SK-N-SH (cell line): Measurements from ENCODE around the gene ATP8B3. TPM values are rescaled to one million over a fixed set of nuclear protein-coding genes. Genes with fewer than 3 reads are reported as not detected.

Experiments used
- CTCF ChIA-PET: fragments of 300-600, 350-600 bp; formaldehyde crosslinking; extraction: SDS; loops from one replicate; lab custom pipeline; 2021; lab: Yijun Ruan, JAX
- POLR2A ChIA-PET: fragments of 350-600 bp; sonication (Branson Sonifier 250); formaldehyde crosslinking; extraction: SDS; loops from one replicate; lab custom pipeline; 2020; ENCODE audit warnings: antibody characterized with exemption, inconsistent platforms; lab: Yijun Ruan, JAX
- DNase-seq: peaks from one replicate; pipeline ENCODE4 v3.0.0; 2012
- H2AFZ ChIP-seq: fragments of 200-600 bp; sonication (generic); 2 replicates; pipeline ENCODE4 v1.8.1; 2016; ENCODE audit warnings: antibody characterized with exemption, mild to moderate bottlenecking, low read depth
- H3F3A ChIP-seq: fragments of 200-600 bp; sonication (generic); replicated peaks from 2 replicates; pipeline ENCODE3; 2016; ENCODE audit warnings: antibody characterized with exemption, mild to moderate bottlenecking; ENCODE audit not compliant: insufficient read depth
- H3K27ac ChIP-seq, 2 experiments: fragments of 200-500 bp in 1 of 2; fragments of 200-600 bp in 1 of 2; sonication (Bioruptor generic) in 1 of 2; sonication (generic), shearing (Covaris generic) in 1 of 2; 2 replicates each; pipeline versions ENCODE4 v1.5.1 to v1.6.1; 2014 to 2016; ENCODE audit warnings: low read depth in 2 of 2, inconsistent platforms in 1 of 2, low read length in 1 of 2, mild to moderate bottlenecking in 1 of 2, mixed read lengths in 1 of 2
- H3K27me3 ChIP-seq: fragments of 200-600 bp; sonication (generic), shearing (Covaris generic); 2 replicates; pipeline ENCODE4 v1.6.1; 2016; ENCODE audit warnings: mixed run types; ENCODE audit not compliant: insufficient read depth
- H3K36me3 ChIP-seq, 2 experiments: fragments of 200-500 bp in 1 of 2; fragments of 200-600 bp in 1 of 2; sonication (Bioruptor generic) in 1 of 2; sonication (generic) in 1 of 2; replicated peaks in 1 of 2; 2 replicates each; pipeline versions ENCODE3 to v1.5.1; 2014 to 2016; ENCODE audit warnings: low read length in 1 of 2, mild to moderate bottlenecking in 1 of 2; ENCODE audit not compliant: insufficient read depth in 2 of 2, control insufficient read depth in 1 of 2
- H3K4me1 ChIP-seq, 2 experiments: fragments of 200-500 bp in 1 of 2; fragments of 200-600 bp in 1 of 2; sonication (Bioruptor generic) in 1 of 2; sonication (generic), shearing (Covaris generic) in 1 of 2; 2 replicates each; pipeline versions ENCODE4 v1.5.1 to v1.6.1; 2014 to 2016; ENCODE audit warnings: low read depth in 1 of 2, low read length in 1 of 2, mixed run types in 1 of 2; ENCODE audit not compliant: insufficient read depth in 2 of 2, control insufficient read depth in 1 of 2
- H3K4me2 ChIP-seq: fragments of 200-600 bp; sonication (generic), shearing (Covaris generic); 2 replicates; pipeline ENCODE4 v1.6.1; 2017; ENCODE audit warnings: mixed run types
- H3K4me3 ChIP-seq, 2 experiments: fragments of 200-500 bp in 1 of 2; fragments of 200-600 bp in 1 of 2; sonication (Bioruptor generic) in 1 of 2; sonication (generic), shearing (Covaris generic) in 1 of 2; 2 replicates each; pipeline versions ENCODE4 v1.5.1 to v1.8.1; 2014 to 2016; ENCODE audit warnings: low read depth in 2 of 2, inconsistent platforms in 1 of 2, low read length in 1 of 2, mild to moderate bottlenecking in 1 of 2, mixed read lengths in 1 of 2, moderate library complexity in 1 of 2
- H3K79me2 ChIP-seq: fragments of 200-600 bp; sonication (generic); 2 replicates; pipeline ENCODE4 v1.8.1; 2017; ENCODE audit warnings: mild to moderate bottlenecking; ENCODE audit not compliant: insufficient read depth
- H3K9ac ChIP-seq: fragments of 200-600 bp; sonication (generic); 2 replicates; pipeline ENCODE4 v1.6.1; 2017; ENCODE audit warnings: mixed run types
- H3K9me2 ChIP-seq: fragments of 200-600 bp; sonication (generic); 2 replicates; pipeline ENCODE4 v1.6.1; 2017; ENCODE audit warnings: mixed run types
- H3K9me3 ChIP-seq: fragments of 200-600 bp; sonication (generic); 2 replicates; pipeline ENCODE4 v1.6.1; 2017; ENCODE audit warnings: mixed run types, mild to moderate bottlenecking, moderate library complexity
- H4K20me1 ChIP-seq: fragments of 200-600 bp; sonication (generic); 2 replicates; pipeline ENCODE4 v1.6.1; 2017; ENCODE audit warnings: mild to moderate bottlenecking, mixed run types; ENCODE audit not compliant: insufficient read depth
- EP300 ChIP-seq, 2 experiments: IDR thresholded peaks; 2 replicates each; pipeline versions ENCODE4 v1.4.0 to v1.6.1; 2012; ENCODE audit warnings: borderline replicate concordance in 1 of 2, low read depth in 1 of 2, low read length in 1 of 2
- EZH2phosphoT487 ChIP-seq: fragments of 200-600 bp; sonication (generic); IDR thresholded peaks from 2 replicates; pipeline ENCODE4 v1.6.1; 2017; ENCODE audit warnings: low read depth, mixed run types, mild to moderate bottlenecking, antibody characterized with exemption, moderate library complexity, borderline replicate concordance
- FOSL2 ChIP-seq: IDR thresholded peaks from 2 replicates; pipeline ENCODE4 v1.4.0; 2012; ENCODE audit warnings: low read depth, mild to moderate bottlenecking, moderate library complexity, borderline replicate concordance
- FOXM1 ChIP-seq: IDR thresholded peaks from 2 replicates; pipeline ENCODE4 v1.4.0; 2012; ENCODE audit warnings: low read depth, mild to moderate bottlenecking
- GABPA ChIP-seq: IDR thresholded peaks from 2 replicates; pipeline ENCODE4 v1.4.0; 2012; ENCODE audit warnings: low read depth, mild to moderate bottlenecking
- GATA2 ChIP-seq: sonication (generic); formaldehyde crosslinking; IDR thresholded peaks from 2 replicates; pipeline ENCODE4 v1.5.0; 2020; ENCODE audit warnings: mild to moderate bottlenecking, missing genetic modification reagents
- RAD21 ChIP-seq: IDR thresholded peaks from 2 replicates; pipeline ENCODE4 v1.6.1; 2012; ENCODE audit warnings: mild to moderate bottlenecking, low read length
- RXRA ChIP-seq: IDR thresholded peaks from 2 replicates; pipeline ENCODE4 v1.4.0; 2012; ENCODE audit warnings: low read depth, mild to moderate bottlenecking, borderline replicate concordance
- WGBS: methylation state at CpG from one replicate; pipeline ENCODE4 v1.1.6; 2017; ENCODE audit warnings: low lambda C conversion rate; 5-methylcytosine and 5-hydroxymethylcytosine counted together
- polyA plus RNA-seq, 3 experiments: library from polyadenylated mRNA; depleted of rRNA; stranded (reverse); fragments of >200 nt; gene quantifications; 2 replicates each; pipeline ENCODE4 v1.2.3, GENCODE V29; 2012
- TF ChIP-seq, protein P1 (sequence below): IDR thresholded peaks from 2 replicates; pipeline ENCODE4 v1.6.1; 2012; ENCODE audit warnings: mild to moderate bottlenecking, low read depth, low read length, moderate library complexity
- TF ChIP-seq, protein P2 (sequence below): IDR thresholded peaks from 2 replicates; pipeline ENCODE4; 2012

ATP8B3 gene
- polyA plus RNA-seq, 1 of the 3 experiments (the other 2 are of a cell fraction), result 8.0 TPM

DNA sequence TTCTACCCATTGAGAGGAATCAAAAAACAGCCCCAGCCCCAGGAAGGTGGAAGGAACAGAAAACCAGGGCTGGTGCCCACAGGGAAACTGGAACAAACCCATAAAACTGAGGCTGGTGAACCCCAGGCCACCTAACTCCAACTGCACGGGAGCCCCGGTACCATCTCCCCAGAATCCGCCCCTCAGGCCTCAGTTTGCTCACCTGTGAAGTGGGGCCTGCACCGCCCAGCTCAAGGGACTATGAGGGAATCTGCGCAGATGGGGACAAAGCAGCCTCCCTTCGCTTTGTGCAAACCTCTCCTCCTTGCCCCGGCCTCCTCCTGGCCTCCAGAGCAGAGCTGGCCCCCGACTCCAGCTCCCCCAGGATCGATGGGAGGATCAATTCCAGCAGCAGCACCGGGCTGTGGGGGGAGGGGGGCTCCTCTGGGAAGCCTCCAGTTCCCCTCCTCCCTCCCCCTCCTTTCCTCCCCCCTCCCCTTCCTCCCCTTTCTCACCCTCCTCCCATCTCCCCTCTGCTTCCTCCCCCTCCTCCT lies 67.9 kb downstream of the ATP8B3 start:
- Histone ChIP-seq H2AFZ (no peak overlapping the region), H3K4me2 (no peak overlapping the region), H3K27me3 (peaks cover 70% of the 10 kb centered on the region), H3K79me2 (no peaks in the 10 kb centered on the region), H3F3A (peaks cover 8% of the 10 kb centered on the region), H3K36me3 (no peaks in the 10 kb centered on the region), H3K9me2 (no peaks in the 10 kb centered on the region), H3K9me3 (no peaks in the 10 kb centered on the region), H3K4me1 (no peaks in the 10 kb centered on the region), H3K9ac (no peak overlapping the region), H3K27ac (no peak overlapping the region), H3K4me3 (no peak overlapping the region), H4K20me1 (peaks cover 15% of the 10 kb centered on the region; the same call in 1 of the 2 replicates)
- ChIA-PET POLR2A (no interaction called here), CTCF (interaction anchor here (2.0 kb wide), 1 partner anchor 45 kb away, joined by 6 read pairs; no protein-coding TSS in a partner anchor)
- no peak for DNase-seq
- 20% methylated on average over 7 of the region's 10 CpGs for WGBS
- TF ChIP-seq EP300 (IDR thresholded peaks at IDR 0.05; ENCODE audit: borderline replicate concordance in 1 of 2, low read depth in 1 of 2, low read length in 1 of 2), result no peak

DNA sequence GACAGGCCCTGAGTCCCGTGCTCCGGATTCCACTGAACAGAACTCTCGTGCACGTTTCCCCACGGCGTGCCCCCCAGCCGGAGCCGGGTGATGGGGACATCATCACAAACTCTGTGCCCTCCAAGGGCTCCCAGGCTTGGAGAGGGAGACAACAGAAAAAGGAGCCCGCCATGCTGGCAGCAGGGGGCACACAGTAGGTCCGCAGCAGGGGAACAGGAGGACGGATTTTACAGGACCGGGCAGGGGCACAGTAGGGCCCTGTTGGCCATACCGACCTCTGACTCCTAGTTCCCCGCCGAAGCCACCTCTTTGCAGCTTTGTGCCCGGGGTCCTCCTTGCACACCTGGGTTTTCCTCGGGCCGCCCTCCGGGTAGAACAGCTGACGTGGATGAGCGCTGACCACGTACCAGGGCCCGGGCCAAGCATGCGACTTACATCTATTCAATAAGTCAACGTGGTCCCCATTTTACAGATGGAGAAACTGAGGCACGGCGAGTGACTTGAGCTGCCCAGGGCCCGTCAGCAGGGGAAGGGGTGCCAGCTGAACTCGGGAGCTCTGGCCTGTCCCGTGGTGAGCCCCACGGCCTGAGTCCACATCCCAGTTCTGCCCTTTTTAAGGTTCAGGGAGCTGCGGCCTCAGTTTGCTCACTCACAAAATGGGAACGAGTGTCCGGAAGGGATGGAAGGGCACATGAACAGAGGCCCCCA lies 68.9 kb downstream of the ATP8B3 start:
- no peaks in the 10 kb centered on the region for H3K4me1 ChIP-seq
- no peak overlapping the region for H3K9ac ChIP-seq
- POLR2A ChIA-PET, result no interaction called here
- peaks cover 69% of the 10 kb centered on the region for H3K27me3 ChIP-seq
- 26% methylated on average over 25 of the region's 34 CpGs for WGBS
- no peaks in the 10 kb centered on the region for H3K36me3 ChIP-seq
- peaks cover 8% of the 10 kb centered on the region for H3F3A ChIP-seq
- TF ChIP-seq GABPA, result no peak
- no peak for TF ChIP-seq EZH2phosphoT487
- TF ChIP-seq, protein P1, sequence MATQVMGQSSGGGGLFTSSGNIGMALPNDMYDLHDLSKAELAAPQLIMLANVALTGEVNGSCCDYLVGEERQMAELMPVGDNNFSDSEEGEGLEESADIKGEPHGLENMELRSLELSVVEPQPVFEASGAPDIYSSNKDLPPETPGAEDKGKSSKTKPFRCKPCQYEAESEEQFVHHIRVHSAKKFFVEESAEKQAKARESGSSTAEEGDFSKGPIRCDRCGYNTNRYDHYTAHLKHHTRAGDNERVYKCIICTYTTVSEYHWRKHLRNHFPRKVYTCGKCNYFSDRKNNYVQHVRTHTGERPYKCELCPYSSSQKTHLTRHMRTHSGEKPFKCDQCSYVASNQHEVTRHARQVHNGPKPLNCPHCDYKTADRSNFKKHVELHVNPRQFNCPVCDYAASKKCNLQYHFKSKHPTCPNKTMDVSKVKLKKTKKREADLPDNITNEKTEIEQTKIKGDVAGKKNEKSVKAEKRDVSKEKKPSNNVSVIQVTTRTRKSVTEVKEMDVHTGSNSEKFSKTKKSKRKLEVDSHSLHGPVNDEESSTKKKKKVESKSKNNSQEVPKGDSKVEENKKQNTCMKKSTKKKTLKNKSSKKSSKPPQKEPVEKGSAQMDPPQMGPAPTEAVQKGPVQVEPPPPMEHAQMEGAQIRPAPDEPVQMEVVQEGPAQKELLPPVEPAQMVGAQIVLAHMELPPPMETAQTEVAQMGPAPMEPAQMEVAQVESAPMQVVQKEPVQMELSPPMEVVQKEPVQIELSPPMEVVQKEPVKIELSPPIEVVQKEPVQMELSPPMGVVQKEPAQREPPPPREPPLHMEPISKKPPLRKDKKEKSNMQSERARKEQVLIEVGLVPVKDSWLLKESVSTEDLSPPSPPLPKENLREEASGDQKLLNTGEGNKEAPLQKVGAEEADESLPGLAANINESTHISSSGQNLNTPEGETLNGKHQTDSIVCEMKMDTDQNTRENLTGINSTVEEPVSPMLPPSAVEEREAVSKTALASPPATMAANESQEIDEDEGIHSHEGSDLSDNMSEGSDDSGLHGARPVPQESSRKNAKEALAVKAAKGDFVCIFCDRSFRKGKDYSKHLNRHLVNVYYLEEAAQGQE, result no peak
- TF ChIP-seq FOSL2, result no peak
- TF ChIP-seq RXRA, result no peak
- no peak for TF ChIP-seq RAD21
- no peak for TF ChIP-seq FOXM1
- TF ChIP-seq GATA2, result no peak
- TF ChIP-seq EP300 (IDR thresholded peaks at IDR 0.05; ENCODE audit: borderline replicate concordance in 1 of 2, low read depth in 1 of 2, low read length in 1 of 2), result no peak
- TF ChIP-seq, protein P2, sequence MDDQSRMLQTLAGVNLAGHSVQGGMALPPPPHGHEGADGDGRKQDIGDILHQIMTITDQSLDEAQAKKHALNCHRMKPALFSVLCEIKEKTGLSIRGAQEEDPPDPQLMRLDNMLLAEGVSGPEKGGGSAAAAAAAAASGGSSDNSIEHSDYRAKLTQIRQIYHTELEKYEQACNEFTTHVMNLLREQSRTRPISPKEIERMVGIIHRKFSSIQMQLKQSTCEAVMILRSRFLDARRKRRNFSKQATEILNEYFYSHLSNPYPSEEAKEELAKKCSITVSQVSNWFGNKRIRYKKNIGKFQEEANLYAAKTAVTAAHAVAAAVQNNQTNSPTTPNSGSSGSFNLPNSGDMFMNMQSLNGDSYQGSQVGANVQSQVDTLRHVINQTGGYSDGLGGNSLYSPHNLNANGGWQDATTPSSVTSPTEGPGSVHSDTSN, result no peak
- TF ChIP-seq, all 33 proteins: peak for 0
- Histone ChIP-seq H3K9me3 (no peaks in the 10 kb centered on the region), H3K79me2 (no peaks in the 10 kb centered on the region), H3K9me2 (no peaks in the 10 kb centered on the region), H3K4me3 (no peak overlapping the region), H3K4me2 (no peak overlapping the region), H3K27ac (no peak overlapping the region), H2AFZ (no peak overlapping the region), H4K20me1 (peaks cover 7% of the 10 kb centered on the region; the same call in 1 of the 2 replicates)
- CTCF ChIA-PET, result interaction anchor here (0.7 to 2.0 kb wide), 6 partner anchors 13 to 83 kb away, joined by 3 to 8 read pairs (median 4); no protein-coding TSS in a partner anchor
- DNase-seq, result no peak
